PC-9 (cell line): ENCODE data around the gene COL13A1.

Source experiments
- EZH2 ChIP-seq: fragments of 200-600 bp; sonication (generic); IDR thresholded peaks from 2 replicates; pipeline ENCODE4 v1.8.0; 2017; ENCODE audit warnings: antibody characterized with exemption, low read depth
- TF ChIP-seq, protein P1 (sequence below): fragments of 200-600 bp; sonication (generic); conservative IDR thresholded peaks from 2 replicates; pipeline ENCODE4 v1.6.1; 2017; ENCODE audit warnings: mixed run types, antibody characterized with exemption, mild to moderate bottlenecking, moderate library complexity

DNA sequence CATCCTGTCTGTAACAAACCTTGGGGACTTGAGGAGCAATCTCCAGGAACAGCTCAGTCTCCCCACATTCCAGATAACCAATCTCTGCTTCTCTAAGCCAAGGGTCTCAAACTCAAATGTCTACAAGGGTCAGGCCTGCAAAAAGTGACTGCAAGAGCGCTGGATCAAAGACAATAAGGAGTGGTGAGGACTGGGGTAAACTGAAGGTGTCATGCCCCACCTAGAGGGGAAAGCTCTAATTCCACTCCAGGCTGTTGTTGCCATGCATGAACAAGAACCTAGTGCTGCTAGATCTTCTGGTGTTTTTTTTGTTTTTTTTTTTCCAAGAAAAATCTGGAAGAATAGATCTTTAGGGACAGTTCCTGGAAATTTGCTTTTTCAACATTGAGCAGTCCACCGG, 133.1 kb downstream of the COL13A1 start:
- TF ChIP-seq, protein P1, sequence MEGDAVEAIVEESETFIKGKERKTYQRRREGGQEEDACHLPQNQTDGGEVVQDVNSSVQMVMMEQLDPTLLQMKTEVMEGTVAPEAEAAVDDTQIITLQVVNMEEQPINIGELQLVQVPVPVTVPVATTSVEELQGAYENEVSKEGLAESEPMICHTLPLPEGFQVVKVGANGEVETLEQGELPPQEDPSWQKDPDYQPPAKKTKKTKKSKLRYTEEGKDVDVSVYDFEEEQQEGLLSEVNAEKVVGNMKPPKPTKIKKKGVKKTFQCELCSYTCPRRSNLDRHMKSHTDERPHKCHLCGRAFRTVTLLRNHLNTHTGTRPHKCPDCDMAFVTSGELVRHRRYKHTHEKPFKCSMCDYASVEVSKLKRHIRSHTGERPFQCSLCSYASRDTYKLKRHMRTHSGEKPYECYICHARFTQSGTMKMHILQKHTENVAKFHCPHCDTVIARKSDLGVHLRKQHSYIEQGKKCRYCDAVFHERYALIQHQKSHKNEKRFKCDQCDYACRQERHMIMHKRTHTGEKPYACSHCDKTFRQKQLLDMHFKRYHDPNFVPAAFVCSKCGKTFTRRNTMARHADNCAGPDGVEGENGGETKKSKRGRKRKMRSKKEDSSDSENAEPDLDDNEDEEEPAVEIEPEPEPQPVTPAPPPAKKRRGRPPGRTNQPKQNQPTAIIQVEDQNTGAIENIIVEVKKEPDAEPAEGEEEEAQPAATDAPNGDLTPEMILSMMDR: no peak
- TF ChIP-seq EZH2: no peak
